H1 (cell line): ENCODE data around the gene CA7. TPM values are rescaled to one million over a fixed set of nuclear protein-coding genes. Genes with fewer than 3 reads are reported as not detected.

Source experiments
- CBX5 ChIP-seq: fragments of 300-800, 300-1000 bp; sonication (generic); IDR thresholded peaks from 2 replicates; pipeline ENCODE4 v1.7.1; 2016; ENCODE audit warnings: antibody characterized with exemption, low read length, low read depth
- CTCF ChIP-seq, 3 experiments: IDR thresholded peaks; 1 replicate in 2 of 3; 2 replicates in 1 of 3; pipeline versions ENCODE4 v1.5.1 to v1.6.1; 2011; ENCODE audit warnings: low read length in 3 of 3, mild to moderate bottlenecking in 3 of 3, inconsistent platforms in 2 of 3, low read depth in 1 of 3, moderate library complexity in 1 of 3; ENCODE audit not compliant: insufficient read depth in 1 of 3; ENCODE audit errors: control extremely low read depth in 1 of 3
- FOSL1 ChIP-seq: IDR thresholded peaks from 2 replicates; pipeline ENCODE4 v1.6.1; 2011; ENCODE audit warnings: mild to moderate bottlenecking, low read depth, low read length, moderate library complexity; ENCODE audit not compliant: insufficient read depth
- NANOG ChIP-seq: IDR thresholded peaks from 2 replicates; pipeline ENCODE4 v1.6.1; 2011; ENCODE audit warnings: low read length, low read depth, mild to moderate bottlenecking, inconsistent platforms; ENCODE audit not compliant: insufficient read depth, poor library complexity, severe bottlenecking
- NRF1 ChIP-seq: IDR thresholded peaks from 2 replicates; pipeline ENCODE4 v1.6.1; 2011; ENCODE audit warnings: mild to moderate bottlenecking, low read depth, low read length, improper control_type of control experiment
- RFX5 ChIP-seq: IDR thresholded peaks from 2 replicates; pipeline ENCODE4 v1.6.1; 2011; ENCODE audit warnings: low read depth, low read length, improper control_type of control experiment, borderline replicate concordance
- SAP30 ChIP-seq: fragments of 300-600 bp; sonication (generic); IDR thresholded peaks from 2 replicates; pipeline ENCODE4 v1.7.1; 2012; ENCODE audit warnings: low read length, moderate library complexity, mild to moderate bottlenecking, inconsistent platforms; ENCODE audit not compliant: insufficient read depth, insufficient replicate concordance
- SIRT6 ChIP-seq: IDR thresholded peaks from one replicate; pipeline ENCODE4 v1.7.1; 2012; ENCODE audit warnings: low read length, inconsistent platforms
- polyA plus RNA-seq, 7 experiments: library from polyadenylated mRNA; depleted of rRNA in 3 of 7; stranded (reverse) in 5 of 7; unstranded in 2 of 7; fragments of >200 nt in 5 of 7; fragments of 200-250 nt in 2 of 7; gene quantifications; 1 replicate in 5 of 7; 2 replicates in 1 of 7; 4 replicates in 1 of 7; pipeline versions ENCODE4 v1.2.1 to v1.2.3, GENCODE V29; 2011 to 2013; ENCODE audit warnings: missing spikeins in 2 of 7, mixed read lengths in 2 of 7
- total RNA-seq: library from RNA; stranded (reverse); fragmentation: NEBNext Ultra II Directional; extraction: Animal tissue kit (Norgen Biotek cat#: 25700); gene quantifications from 2 replicates; pipeline ENCODE4 v1.2.1, GENCODE V29; 2021

Gene CA7
- total and polyA plus RNA-seq, 2 of the 8 experiments (the other 6 are each of a cell fraction or from before 2014, with no cell fraction given), result 1.7 to 2.7 TPM

- TF ChIP-seq SAP30 (no peak), FOSL1 (no peak), RFX5 (no peak), CBX5 (no peak), NANOG (no peak), CTCF (IDR thresholded peaks at IDR 0.05; ENCODE audit: control extremely low read depth in 1 of 3, insufficient read depth in 1 of 3, low read depth in 1 of 3, low read length in 3 of 3) (no peak), NRF1 (no peak), SIRT6 (no peak)
Measured at GRCh38 chr16:66900721-66901441, 56.7 kb downstream of the CA7 start (continued).
